ENCODE measurements around the gene FILIP1. TPM values are rescaled to one million over a fixed set of nuclear protein-coding genes. Genes with fewer than 3 reads are reported as not detected.
A peak's percentile ranks its signal among the peaks of the same experiment; 100 is the strongest.

FILIP1 gene
- total and polyA plus RNA-seq, 2 of the 4 experiments (the other 2 are of a cell fraction): under 0.01 to 0.03 TPM

- Histone ChIP-seq H3K4me2 (ENCODE audit: low read depth, low read length) (no peak overlapping the region; the same call in 1 of the 2 replicates), H3K79me1 (ENCODE audit: low read depth in 1 of 2, low read length in 2 of 2) (no peaks in the 10 kb centered on the region), H3K9ac (ENCODE audit: low read depth, low read length) (no peak overlapping the region), H3K4me3 (ENCODE audit: insufficient read depth, low read depth, low read length) (no peak overlapping the region), H3K9me1 (ENCODE audit: insufficient read depth, low read length) (no peaks in the 10 kb centered on the region), H3K18ac (ENCODE audit: low read depth, low read length) (no peak overlapping the region), H3K4me1 (ENCODE audit: control insufficient read depth, insufficient read depth, low read length) (no peaks in the 10 kb centered on the region; the same call in none of the 2 replicates), H2BK20ac (ENCODE audit: low read depth, low read length) (no peak overlapping the region), H4K20me1 (ENCODE audit: insufficient read depth, low read length) (no peaks in the 10 kb centered on the region), H3K4ac (ENCODE audit: low read depth, low read length) (no peak overlapping the region), H2AK5ac (ENCODE audit: low read depth, low read length) (no peak overlapping the region), H4K5ac (ENCODE audit: low read depth, low read length) (no peak overlapping the region), H3K14ac (replicated peaks; ENCODE audit: low read depth, low read length) (no peak overlapping the region), H2BK15ac (ENCODE audit: low read depth, low read length) (no peak overlapping the region), H2AK9ac (replicated peaks; ENCODE audit: low read depth, low read length, poor library complexity) (no peak overlapping the region), H3K23ac (ENCODE audit: low read depth, low read length) (no peak overlapping the region), H4K8ac (ENCODE audit: low read depth in 2 of 2, low read length in 2 of 2) (no peak overlapping the region), H3K56ac (ENCODE audit: extremely low read depth, insufficient read depth, low read length) (no peak overlapping the region), H2BK5ac (ENCODE audit: low read depth, low read length, poor library complexity, severe bottlenecking) (no peak overlapping the region), H3K36me3 (ENCODE audit: control insufficient read depth, insufficient read depth, low read length) (no peaks in the 10 kb centered on the region), H3K27ac (ENCODE audit: insufficient read depth, low read length) (no peak overlapping the region), H3K9me3 (ENCODE audit: control insufficient read depth, insufficient read depth, low read length) (no peaks in the 10 kb centered on the region), H4K91ac (ENCODE audit: insufficient read depth, low read depth, low read length) (no peak overlapping the region), H2AFZ (replicated peaks; ENCODE audit: low read length, poor library complexity) (no peak overlapping the region), H2BK120ac (ENCODE audit: low read depth, low read length) (no peak overlapping the region), H3K27me3 (ENCODE audit: control insufficient read depth, insufficient read depth, low read length) (no peaks in the 10 kb centered on the region; the same call in 1 of the 2 replicates)
- TF ChIP-seq NFE2L2 (IDR thresholded peaks at IDR 0.05; ENCODE audit: low read depth, low read length) (no peak), CHD1 (IDR thresholded peaks at IDR 0.05; ENCODE audit: low read depth, low read length) (no peak), ELK1 (IDR thresholded peaks at IDR 0.05; ENCODE audit: borderline replicate concordance, low read depth, low read length) (no peak), RAD21 (IDR thresholded peaks at IDR 0.05; ENCODE audit: low read length) (no peak)
- intact Hi-C loops (cut with micrococcal nuclease): no loop called here
- ChIA-PET POLR2A (ENCODE audit: unreplicated experiment) (no interaction called here), CTCF (no interaction called here)
- no TSS peak for BruUV-seq (replicated peaks)
- no CpG with 5 or more reads among the region's 4 CpGs for WGBS, 2 experiments (ENCODE audit: extremely low coverage in 2 of 2, insufficient read length in 1 of 2)
- DNase-seq (peak; percentile 60), ATAC-seq (ENCODE audit: low read depth) (peak; percentile 87)
- in situ Hi-C loops (cut with MboI; ENCODE audit: low sequenced_read_pairs): loop anchor here (10.0 kb wide), 1 partner anchor 274 kb away; no protein-coding TSS in a partner anchor
- dilution Hi-C loops (cut with HindIII; ENCODE audit: low sequenced_read_pairs, unreplicated experiment): no loop called here
These were observed 45.5 kb upstream of the FILIP1 start for GRCh38 chr6:75539136-75539535.

Data from IMR-90 (cell line).